HG03565 (cell line): ENCODE measurements around the gene EGLN2.
"Not testable (repeated sequence)": the region's sequence is repeated elsewhere in the genome, so short reads cannot be mapped to it uniquely, and the experiment has no call there.

Experiments
- ATAC-seq: cut with Tn5 transposase; IDR thresholded peaks from one replicate; pipeline ENCODE4 v1.9.1; 2021; ENCODE audit warnings: mild to moderate bottlenecking, moderate library complexity; ENCODE audit not compliant: unreplicated experiment

EGLN2 gene

DNA sequence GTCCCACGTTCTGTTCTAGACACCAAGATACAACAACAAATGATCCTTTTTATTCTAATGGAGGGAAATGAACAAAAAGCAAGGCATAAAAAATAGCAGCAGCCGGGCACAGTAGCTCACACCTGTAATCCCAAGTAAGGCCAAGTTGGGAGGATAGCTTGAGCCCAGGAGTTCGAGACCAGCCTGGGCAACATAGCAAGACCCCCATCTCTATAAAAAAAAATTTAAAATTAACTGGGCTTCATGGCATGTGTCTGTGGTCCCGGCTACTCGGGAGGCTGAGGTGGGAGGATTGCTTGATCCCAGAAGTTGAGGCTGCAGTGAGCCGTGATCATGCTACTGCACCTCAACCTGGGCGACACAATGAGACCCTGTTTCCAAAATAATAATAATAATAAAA is 22.6 kb upstream of the EGLN2 start:
- ATAC-seq: no peak

DNA sequence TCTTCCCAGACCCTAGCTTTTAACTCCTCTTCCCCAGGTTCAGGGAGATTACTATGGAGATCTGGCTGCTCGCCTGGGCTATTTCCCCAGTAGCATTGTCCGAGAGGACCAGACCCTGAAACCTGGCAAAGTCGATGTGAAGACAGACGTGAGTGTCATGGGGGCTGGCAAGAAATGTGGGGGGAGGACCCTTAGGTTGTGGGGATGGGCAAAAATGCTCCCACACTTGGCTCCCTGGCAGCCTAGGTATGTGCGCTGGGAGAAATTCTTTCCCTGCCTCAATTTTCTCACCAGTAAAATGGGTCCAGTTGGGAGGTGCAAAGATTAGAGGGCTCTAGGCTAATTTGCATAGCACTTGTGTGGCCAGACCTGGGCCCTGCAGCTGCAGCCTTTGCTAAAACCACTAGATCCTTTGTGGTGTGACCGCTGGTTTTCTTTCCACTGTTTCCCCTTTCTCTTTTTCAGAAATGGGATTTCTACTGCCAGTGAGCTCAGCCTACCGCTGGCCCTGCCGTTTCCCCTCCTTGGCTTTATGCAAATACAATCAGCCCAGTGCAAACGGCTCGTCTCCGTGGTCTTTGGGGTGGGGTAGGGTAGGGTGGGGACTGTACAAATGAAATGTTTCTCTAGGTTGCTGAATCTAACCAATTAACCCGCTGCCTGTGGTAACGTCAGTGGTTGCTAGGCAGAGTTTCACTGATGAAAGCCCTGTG is 21.9 kb upstream of the EGLN2 start:
- ATAC-seq: peak; percentile 55

DNA sequence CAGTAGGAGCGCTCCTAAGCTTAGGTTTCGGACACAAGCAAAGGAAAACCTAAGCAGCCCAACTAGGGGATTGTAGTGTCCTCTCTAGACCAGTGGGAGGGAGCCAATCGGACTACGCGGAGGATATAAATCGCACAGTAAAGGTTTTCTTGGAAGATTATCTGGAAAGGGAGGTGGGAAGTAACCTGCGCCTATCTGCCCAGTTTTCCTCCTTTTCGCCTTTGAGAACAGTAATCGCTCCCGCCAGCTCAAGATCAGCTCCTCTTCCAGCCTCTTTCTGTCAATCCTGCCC is 21.4 kb upstream of the EGLN2 start:
- ATAC-seq: no peak

DNA sequence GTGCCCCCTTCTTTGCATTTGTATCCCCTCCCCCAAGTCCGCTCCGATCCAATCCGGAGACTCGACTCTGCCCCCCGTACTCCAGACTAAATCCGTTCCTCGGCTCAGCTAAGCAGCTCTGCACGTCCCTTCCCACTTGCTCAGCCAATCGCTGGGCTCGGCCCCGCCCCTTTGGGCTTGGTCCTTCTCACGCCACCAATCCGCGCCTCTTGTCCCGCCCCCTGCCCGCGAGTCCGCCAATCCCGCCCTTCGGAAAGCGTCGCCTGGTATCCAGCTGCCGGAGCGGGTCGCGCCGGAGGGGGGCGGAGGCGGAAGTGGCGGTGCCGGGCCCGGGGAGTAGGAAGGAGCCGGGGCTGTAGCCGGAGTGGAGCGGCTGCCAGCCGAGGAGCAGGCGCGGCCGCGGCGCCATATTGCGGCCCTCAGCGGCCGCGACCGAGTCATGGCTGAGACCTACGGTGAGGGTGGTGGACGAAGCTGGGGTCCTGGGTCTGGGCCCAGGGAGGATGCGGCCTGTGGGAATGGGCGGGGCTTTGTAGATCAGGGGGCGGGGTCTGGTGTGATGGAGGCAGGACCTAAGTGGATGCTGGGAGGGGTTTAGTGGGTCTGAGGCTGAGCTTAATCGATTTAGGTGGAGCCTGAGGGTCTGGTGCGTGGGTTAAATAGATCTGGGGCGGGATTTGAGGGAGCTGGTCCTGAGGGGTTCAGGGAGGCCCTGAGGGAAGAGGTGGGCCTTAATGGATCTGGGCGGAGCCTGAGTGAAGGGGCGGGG is 20.9 kb upstream of the EGLN2 start, which contains the start of gene RAB4B:
TSS of gene RAB4B (plus strand) at position 311 of the 769 bp plus-strand sequence. CDS start at position 440, 129 bp downstream.
- ATAC-seq: peak; percentile 53

DNA sequence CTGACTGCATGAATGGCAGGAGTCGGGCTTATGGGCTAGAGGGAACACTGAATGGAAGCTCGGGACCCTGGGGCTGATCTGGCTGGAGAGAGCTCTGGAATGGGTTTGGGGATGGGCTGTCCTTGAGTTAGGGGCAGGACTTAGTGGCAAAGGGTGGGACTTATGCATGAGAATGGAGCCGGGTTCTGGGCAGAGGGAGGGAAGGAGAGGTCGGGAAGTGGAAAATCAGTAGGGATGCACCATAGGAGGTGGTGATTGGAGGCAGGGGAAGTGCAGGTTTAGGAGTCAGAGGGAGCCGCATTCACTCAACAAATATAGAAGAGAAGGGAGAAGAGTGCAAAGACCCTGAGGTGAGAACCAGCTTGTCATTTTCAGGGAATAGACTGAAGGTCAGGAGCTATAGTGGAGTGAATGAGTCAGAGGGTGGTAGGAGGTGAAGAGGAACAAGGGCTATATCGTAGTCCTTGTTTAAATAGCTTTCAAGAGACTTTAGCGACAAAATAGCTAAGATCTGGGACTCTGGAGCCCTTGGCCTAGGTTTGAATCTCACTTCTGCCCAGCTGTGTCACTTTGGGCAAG is 20.2 kb upstream of the EGLN2 start:
- ATAC-seq: no peak

DNA sequence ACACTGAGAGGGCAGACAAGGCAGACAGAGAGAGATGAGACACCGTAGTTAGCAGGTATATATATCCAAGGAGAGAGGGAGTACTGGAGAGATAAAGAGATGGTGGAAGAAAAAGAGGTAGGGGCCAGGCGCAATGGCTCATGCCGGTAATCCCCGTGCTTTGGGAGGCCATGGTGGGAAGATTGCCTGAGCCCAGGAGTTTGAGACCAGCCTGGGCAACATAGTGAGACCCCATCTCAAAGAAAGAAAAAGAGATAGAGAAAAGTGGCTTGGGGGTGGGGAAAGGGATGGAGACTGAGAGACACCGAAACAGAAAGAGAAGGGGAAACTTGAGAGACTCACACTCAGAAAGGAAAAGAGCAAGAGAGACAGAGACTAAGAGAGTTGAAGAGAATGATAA is 18.4 kb upstream of the EGLN2 start:
- ATAC-seq: no peak

DNA sequence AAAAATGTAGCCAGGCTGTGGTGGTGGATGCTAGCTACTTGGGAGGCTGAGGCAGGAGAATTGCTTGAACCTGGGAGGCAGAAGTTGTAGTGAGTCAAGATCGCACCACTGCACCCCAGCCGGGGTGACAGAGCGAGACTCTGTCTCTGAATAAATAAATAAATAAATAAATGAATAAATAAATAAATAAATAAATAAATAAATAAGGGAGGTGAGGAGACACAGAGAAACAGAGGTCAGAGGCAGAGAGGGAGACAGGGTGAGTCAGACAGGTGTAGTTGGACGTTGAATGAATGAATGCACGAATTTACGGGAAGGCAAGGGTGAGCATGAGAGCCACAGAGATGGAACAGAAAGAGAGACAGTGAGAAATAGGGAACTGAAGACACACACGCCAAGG is 17.9 kb upstream of the EGLN2 start:
- ATAC-seq: no peak

DNA sequence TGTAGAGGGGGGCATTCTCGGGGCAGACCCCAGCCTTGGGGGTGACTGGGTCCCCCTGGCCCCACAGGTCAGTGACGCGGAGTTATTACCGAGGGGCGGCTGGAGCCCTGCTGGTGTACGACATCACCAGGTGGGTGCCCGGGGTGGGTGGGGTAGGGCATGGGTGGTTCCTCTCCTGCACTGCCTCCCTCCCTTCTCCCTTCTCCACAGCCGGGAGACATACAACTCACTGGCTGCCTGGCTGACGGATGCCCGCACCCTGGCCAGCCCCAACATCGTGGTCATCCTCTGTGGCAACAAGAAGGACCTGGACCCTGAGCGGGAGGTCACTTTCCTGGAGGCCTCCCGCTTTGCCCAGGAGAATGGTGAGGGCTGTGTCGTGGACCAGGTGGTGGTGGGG is 15.3 kb upstream of the EGLN2 start:
- no peak for ATAC-seq

DNA sequence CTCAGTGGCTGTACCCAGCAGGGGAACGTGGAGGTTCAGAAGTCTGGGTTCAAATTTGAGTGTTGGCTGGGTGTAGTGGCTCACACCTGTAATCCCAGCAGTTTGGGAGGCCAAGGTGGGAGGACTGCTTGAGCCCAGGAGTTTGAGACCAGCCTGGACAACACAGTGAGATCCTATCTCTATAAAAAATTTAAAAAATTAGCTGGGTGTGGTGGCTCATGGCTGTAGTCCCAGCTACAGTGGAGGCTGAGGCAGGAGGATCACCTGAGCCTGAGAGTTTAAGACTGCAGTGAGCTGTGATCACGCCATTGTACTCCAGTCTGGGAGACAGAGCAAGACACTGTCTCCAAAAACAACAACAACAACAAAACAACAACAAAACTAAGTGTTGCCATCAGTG is 14.8 kb upstream of the EGLN2 start:
- ATAC-seq: not testable (repeated sequence)

DNA sequence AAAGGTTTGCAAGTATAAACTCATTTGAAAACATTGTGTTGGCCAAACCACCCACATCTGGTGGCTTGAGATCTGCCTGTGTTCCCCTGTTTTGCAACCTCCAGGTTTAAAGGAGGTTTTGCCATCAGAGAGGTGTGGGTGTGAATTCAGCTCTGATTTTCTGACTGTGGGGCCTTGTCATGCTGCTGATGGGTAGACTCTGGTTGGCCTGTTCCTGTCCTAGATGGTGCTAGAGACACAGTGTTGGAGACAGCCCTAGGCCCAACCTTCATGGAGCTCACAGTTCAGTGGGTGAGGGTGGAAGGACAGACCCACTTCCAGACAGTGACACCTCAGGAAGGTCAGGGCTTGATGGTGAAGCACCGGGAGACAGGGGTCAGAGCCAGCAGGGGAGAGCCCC is 13.5 kb upstream of the EGLN2 start:
- no peak for ATAC-seq

DNA sequence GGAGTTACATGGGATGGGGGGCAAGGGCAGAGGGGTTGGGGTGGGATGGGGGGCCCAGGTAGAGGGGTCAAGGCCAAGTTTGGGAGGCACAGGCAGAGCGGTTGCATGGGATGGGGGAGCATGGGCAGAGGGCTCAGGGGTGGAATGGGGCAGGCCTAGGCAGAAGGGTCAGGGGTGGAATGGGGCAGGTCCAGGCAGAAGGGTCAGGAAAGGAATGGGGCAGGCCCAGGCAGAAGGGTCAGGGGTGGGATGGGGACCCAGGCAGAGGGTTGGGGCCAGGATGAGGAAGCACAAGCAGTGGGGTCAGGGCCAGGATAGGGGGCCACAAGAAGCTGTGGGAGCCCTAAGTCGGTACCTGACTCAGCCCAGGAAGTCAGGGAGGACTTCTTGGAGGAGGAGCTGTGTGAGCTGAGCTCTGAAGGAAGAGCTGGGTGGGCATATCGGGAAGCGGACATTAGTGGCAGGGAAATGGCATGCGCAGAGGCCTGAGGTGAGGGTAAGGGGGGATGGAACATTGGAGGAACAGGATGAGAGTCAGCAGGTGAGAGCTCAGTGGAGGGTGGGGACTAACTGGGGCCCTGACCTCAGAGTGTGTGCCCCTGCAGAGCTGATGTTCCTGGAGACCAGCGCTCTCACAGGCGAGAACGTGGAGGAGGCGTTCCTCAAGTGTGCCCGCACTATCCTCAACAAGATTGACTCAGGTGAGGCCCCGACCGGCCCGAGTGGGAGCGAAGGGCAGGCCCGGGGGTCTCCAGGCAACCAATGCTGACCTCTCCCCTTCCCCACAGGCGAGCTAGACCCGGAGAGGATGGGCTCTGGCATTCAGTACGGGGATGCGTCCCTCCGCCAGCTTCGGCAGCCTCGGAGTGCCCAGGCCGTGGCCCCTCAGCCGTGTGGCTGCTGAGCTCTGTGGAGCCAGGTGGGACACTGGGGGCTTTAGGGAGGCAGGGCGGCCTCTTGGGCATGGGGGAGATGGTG is 12.6 kb upstream of the EGLN2 start:
- no peak for ATAC-seq

DNA sequence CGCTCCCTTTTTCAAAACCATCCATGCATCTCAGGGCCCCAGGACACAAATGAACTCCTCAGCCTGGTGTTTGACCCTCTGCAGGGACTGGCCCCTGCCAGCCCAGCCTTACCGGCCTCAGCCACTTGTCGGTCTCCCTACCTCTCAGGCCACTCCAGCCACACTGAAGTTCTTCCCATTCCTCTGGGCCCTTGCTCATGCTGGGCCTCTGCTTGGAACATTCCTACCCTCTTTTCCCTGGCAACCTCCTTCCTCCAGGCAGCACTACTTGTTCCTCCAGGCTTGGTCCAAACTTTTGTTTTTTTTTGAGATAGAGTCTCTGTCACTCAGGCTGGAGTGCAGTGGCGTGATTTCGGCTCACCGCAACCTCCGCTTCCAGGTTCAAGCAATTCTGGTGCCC is 7.6 kb upstream of the EGLN2 start:
- no peak for ATAC-seq

DNA sequence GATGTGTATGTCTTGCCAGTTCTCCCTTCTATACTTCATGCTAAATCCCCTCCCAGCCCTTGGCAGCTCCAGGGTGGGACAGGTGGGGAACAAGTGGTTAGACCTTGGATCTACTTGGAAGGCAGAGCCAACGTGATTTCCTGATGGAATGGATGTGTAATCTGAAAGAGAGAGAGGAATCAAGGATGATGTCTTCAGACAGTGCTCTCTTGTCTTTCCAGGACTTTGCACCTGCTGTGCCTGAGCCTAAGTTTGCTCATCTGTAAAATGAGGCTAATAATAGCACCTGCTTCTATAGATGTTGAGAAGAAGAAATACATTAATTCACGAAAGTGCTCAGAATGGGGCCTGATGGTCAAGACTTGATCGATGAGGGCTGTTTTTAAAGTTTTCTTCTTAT is 7.0 kb upstream of the EGLN2 start:
- no peak for ATAC-seq

DNA sequence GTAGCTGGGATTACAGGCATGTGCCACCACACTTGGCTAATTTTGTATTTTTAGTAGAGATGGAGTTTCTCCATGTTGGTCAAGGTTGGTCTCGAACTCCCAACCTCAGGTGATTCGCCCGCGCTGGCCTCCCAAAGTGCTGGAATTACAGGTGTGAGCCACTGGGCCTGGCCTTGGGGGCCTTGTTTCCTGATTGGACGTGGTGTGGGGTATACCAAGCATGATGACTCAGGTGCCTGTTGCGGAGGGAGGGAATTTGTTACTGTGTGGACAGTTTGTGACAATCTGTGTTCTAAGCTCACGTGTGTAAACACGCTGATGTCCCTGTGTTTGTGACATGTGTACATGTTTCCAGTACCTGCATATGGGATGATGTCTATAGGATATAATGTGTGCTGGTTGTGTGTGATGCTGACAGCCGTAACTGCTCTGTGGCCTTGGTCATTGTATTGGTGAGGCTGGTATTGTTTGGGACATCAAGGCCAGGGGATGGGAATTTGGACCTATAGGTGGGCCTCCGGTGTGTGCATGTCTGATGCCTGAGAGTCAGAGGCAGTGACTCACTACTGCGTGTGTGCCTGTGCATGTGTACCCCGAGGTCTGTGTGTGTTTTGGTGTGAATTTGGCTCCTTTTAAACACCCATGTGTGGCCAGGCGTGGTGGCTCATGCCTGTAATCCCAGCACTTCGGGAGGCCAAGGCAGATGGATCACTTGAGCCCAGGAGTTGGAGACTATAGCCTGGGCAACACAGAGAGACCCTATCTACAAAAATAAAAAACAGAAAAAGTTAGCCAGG is 1.6 kb upstream of the EGLN2 start:
- no peak for ATAC-seq

DNA sequence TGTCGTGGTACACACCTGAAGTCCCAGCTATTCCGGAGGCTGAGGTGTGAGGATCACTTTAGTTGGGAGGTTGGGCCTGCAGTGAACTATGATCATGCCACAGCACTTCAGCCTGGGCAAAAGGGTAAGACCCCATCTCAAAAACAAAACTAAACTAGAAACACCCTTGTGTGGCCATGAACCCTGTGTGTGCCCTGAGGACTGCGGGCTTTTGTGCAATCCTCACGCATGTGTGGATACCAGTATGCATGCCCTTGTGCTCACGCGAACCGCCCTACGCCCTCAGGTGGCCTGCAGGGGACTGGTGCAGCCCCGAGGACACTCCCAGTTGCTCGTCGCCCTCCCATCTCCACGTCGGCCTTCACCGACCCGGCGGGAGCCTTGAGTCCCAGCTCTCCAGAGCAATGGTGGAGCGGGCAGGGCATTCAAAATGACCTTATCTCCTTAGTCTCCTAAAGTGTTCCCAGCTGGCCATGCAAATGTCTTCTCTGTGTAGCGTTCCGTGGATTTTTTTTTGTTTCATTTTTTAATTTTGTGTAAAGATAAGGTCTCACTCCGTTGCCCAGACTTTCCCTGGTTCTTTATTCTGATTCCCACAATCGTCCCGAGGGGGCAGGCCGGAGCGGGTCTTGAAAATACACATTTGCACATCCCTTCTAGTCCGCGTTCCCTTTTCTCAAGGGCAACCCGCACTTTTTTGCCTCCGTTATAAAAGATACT is 868 bp upstream of the EGLN2 start:
- no peak for ATAC-seq

DNA sequence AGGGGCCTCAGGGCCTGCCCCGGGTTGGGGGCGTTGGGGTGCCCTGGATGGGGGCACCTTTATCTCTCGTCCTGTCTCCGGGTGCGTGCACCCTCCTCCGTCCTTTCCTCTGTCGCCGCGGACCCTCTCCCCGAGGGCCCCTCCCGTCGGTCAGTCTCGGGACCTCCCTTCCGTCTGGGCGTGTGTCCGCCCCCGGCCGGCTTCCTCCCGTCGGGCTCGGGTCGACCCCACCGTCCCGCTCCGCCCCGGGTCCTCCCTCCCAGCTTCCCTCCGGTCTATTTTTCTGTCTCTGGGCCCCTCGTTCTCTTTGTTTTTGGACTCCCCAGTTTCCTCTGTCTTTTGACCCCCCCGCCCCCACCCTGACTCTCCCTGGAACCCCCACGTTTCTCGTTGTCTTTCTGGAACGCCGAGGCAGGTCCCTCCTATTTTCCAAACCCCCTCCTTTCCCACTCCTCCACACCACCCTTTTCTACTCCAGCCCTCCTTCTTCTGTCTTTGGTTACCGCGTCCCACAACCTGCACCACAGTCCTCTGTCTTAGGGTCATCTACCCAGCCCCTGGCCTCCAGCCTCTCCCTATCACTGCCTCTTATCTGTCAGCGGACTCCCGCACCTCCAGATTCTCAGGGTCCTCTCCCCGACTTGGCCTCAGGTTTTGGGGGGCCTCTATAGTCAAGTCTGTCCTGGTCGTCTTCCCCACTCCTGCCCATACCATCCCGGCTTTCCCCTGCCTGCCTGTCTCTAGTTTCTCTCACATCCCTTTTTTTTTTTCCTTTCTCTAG is 757 bp downstream of the EGLN2 start:
- ATAC-seq: no peak

DNA sequence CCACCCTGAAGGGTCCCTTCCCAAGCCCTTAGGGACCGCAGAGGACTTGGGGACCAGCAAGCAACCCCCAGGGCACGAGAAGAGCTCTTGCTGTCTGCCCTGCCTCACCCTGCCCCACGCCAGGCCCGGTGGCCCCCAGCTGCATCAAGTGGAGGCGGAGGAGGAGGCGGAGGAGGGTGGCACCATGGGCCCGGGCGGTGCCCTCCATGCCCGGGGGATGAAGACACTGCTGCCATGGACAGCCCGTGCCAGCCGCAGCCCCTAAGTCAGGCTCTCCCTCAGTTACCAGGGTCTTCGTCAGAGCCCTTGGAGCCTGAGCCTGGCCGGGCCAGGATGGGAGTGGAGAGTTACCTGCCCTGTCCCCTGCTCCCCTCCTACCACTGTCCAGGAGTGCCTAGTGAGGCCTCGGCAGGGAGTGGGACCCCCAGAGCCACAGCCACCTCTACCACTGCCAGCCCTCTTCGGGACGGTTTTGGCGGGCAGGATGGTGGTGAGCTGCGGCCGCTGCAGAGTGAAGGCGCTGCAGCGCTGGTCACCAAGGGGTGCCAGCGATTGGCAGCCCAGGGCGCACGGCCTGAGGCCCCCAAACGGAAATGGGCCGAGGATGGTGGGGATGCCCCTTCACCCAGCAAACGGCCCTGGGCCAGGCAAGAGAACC is 1.5 kb downstream of the EGLN2 start:
- no peak for ATAC-seq

DNA sequence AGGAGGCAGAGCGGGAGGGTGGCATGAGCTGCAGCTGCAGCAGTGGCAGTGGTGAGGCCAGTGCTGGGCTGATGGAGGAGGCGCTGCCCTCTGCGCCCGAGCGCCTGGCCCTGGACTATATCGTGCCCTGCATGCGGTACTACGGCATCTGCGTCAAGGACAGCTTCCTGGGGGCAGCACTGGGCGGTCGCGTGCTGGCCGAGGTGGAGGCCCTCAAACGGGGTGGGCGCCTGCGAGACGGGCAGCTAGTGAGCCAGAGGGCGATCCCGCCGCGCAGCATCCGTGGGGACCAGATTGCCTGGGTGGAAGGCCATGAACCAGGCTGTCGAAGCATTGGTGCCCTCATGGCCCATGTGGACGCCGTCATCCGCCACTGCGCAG is 2.0 kb downstream of the EGLN2 start:
- no peak for ATAC-seq
